ENCODE data around the gene CALN1.

DNA sequence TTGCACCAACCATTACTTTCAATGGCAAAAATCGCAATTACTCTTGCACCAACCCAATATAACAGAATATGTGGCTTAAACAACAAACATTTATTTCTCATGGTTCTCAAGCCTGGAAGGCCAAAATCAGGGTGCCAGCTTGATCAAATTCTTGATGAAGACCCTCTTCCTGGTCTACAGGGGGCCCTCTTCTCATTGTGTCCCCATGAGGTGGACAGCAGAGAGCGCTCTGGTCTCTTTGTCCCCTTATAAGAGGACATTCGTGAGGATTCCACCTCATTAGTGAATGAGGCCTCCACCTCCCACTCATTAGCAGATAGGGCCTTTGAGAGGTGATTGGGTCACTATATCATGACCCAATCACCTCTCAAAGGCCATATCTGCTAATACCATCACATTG, 120.0 kb downstream of the CALN1 start:
- TF ChIP-seq, protein P1, sequence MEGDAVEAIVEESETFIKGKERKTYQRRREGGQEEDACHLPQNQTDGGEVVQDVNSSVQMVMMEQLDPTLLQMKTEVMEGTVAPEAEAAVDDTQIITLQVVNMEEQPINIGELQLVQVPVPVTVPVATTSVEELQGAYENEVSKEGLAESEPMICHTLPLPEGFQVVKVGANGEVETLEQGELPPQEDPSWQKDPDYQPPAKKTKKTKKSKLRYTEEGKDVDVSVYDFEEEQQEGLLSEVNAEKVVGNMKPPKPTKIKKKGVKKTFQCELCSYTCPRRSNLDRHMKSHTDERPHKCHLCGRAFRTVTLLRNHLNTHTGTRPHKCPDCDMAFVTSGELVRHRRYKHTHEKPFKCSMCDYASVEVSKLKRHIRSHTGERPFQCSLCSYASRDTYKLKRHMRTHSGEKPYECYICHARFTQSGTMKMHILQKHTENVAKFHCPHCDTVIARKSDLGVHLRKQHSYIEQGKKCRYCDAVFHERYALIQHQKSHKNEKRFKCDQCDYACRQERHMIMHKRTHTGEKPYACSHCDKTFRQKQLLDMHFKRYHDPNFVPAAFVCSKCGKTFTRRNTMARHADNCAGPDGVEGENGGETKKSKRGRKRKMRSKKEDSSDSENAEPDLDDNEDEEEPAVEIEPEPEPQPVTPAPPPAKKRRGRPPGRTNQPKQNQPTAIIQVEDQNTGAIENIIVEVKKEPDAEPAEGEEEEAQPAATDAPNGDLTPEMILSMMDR (conservative IDR thresholded peaks at IDR 0.05) = no peak
- no peak for TF ChIP-seq ZFX (IDR thresholded peaks at IDR 0.05)
